Pancreas (tissue), 10 donors: ENCODE results near the gene TRIOBP. TPM values are rescaled to one million over a fixed set of nuclear protein-coding genes. Genes with fewer than 3 reads are reported as not detected.

Experiments used
- ATAC-seq, 4 donors: fragments of 200-7000 bp; cut with Tn5 transposase; one replicate each; pipeline versions ENCODE4 v1.8.0 to v1.9.1; 2020; ENCODE audit warnings: mild to moderate bottlenecking in 4 of 4, moderate library complexity in 4 of 4
- DNase-seq, 6 donors: peaks; one replicate each; pipeline ENCODE4 v3.0.0-alpha.2; 2020
- FAIRE-seq: peaks from 2 replicates; lab custom pipeline; 2012; peaks lifted over from hg19 to GRCh38; lab: Jason Lieb, UNC
- H3K27ac ChIP-seq, 4 donors: fragments of 200-600 bp; sonication (generic); 1 replicate in 3 of 4; 2 replicates in 1 of 4; pipeline versions ENCODE4 v1.5.0 to v1.8.0; 2020
- H3K27me3 ChIP-seq, 4 donors: fragments of 200-600 bp; one replicate each; pipeline ENCODE4 v1.8.0; 2021
- H3K36me3 ChIP-seq, 3 donors: fragments of 200-600 bp; sonication (generic) in 1 of 3; one replicate each; pipeline versions ENCODE4 v1.5.0 to v1.8.0; 2020 to 2021
- H3K4me1 ChIP-seq, 3 donors: fragments of 200-600 bp; one replicate each; pipeline ENCODE4 v1.8.0; 2021
- H3K4me3 ChIP-seq, 4 donors: fragments of 200-600 bp; sonication (generic) in 2 of 4; one replicate each; pipeline versions ENCODE4 v1.5.0 to v1.8.0; 2020 to 2021
- H3K9me3 ChIP-seq, 4 donors: fragments of 200-600 bp; one replicate each; pipeline ENCODE4 v1.8.0; 2021
- WGBS, 2 donors: extraction: QIAGEN DNeasy Blood & Tissue Kit; methylation state at CpG; one replicate each; pipeline ENCODE4 v1.1.7; 2013; 5-methylcytosine and 5-hydroxymethylcytosine counted together
- intact Hi-C, 3 donors: fragments of 100-400 bp; cut with DNase I; formaldehyde crosslinking; loops; one replicate each; pipeline versions ENCODE4 v1.11.1 to v1.14.2; 2022
- polyA plus RNA-seq, 2 donors: library from polyadenylated mRNA; stranded (reverse); fragments of 200-250 nt; gene quantifications; one replicate each; pipeline ENCODE4 v1.2.3, GENCODE V29; 2013
- total RNA-seq, 6 donors: library from RNA; stranded (reverse); fragmentation: NEBNext Ultra II Directional in 4 of 6; extraction: Animal tissue kit (Norgen Biotek cat#: 25700) in 4 of 6; gene quantifications; one replicate each; pipeline versions ENCODE4 v1.2.1 to v1.2.4, GENCODE V29; 2021 to 2023
- TF ChIP-seq, protein P1 (sequence below), 4 donors: fragments of 200-600 bp; sonication (generic) in 3 of 4; IDR thresholded peaks; one replicate each; pipeline versions ENCODE4 v1.5.0 to v1.8.0; 2021; ENCODE audit warnings: antibody characterized with exemption in 4 of 4
- donor health status: healthy with polysubstance abuse.
- donor health status: DM: no; HTN: no; CAD: no; lungs with moderate emphysema.
- donor health status: DM: no; HTN: no; CAD: no.
- donor health status: control.
- donor health status: control.
- donor health status: Bipolar disorder and iron deficiency.
- donor health status: DM: yes; HTN: yes; CAD: no.
- donor health status: DM: no; HTN: no; CAD: no.
- donor health status: DM: no; HTN: no; CAD: no.
- donor health status: DM: yes; HTN: yes; CAD: no.

TRIOBP gene
- total and polyA plus RNA-seq, 8 donors: 17.4 to 36.6 (median 24.1) TPM

DNA sequence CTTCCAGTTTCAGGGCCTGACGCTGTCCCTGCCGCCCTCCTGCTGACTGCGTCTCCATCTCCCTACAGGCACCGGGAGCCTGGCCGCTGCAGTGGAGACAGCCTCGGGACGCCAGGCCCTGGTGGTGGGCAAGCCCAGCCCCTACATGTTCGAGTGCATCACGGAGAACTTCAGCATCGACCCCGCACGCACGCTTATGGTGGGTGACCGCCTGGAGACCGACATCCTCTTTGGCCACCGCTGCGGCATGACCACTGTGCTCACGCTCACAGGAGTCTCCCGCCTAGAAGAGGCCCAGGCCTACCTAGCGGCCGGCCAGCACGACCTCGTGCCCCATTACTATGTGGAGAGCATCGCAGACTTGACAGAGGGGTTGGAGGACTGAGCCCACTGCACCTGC, 31.4 kb upstream of the TRIOBP start:
- no peaks in the 10 kb centered on the region for H3K9me3 ChIP-seq
- 93 to 94% methylated on average over 24 of the region's 24 CpGs for WGBS, 2 donors
- no peak overlapping the region for H3K4me3 ChIP-seq
- no peak overlapping the region for H3K27ac ChIP-seq
- peaks cover 0 to 3% (median 0%) of the 10 kb centered on the region in 3 donors for H3K36me3 ChIP-seq
- intact Hi-C loops: no loop called here
- FAIRE-seq: no peak
- TF ChIP-seq, protein P1, sequence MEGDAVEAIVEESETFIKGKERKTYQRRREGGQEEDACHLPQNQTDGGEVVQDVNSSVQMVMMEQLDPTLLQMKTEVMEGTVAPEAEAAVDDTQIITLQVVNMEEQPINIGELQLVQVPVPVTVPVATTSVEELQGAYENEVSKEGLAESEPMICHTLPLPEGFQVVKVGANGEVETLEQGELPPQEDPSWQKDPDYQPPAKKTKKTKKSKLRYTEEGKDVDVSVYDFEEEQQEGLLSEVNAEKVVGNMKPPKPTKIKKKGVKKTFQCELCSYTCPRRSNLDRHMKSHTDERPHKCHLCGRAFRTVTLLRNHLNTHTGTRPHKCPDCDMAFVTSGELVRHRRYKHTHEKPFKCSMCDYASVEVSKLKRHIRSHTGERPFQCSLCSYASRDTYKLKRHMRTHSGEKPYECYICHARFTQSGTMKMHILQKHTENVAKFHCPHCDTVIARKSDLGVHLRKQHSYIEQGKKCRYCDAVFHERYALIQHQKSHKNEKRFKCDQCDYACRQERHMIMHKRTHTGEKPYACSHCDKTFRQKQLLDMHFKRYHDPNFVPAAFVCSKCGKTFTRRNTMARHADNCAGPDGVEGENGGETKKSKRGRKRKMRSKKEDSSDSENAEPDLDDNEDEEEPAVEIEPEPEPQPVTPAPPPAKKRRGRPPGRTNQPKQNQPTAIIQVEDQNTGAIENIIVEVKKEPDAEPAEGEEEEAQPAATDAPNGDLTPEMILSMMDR (IDR thresholded peaks at IDR 0.05): no peak
- no peaks in the 10 kb centered on the region for H3K27me3 ChIP-seq
- H3K4me1 ChIP-seq: peaks cover 0 to 3% (median 0%) of the 10 kb centered on the region in 3 donors
- peak in 1 of 6 donors; percentile 27 for DNase-seq
- no peak for ATAC-seq

GRCh38 chr22:37669586-37669985, 27.3 kb upstream of the TRIOBP start:
- Histone ChIP-seq H3K27ac (no peak overlapping the region), H3K4me1 (peaks cover 0 to 4% (median 3%) of the 10 kb centered on the region in 3 donors), H3K27me3 (no peaks in the 10 kb centered on the region), H3K4me3 (no peak overlapping the region), H3K9me3 (no peaks in the 10 kb centered on the region), H3K36me3 (peaks cover 0 to 3% (median 0%) of the 10 kb centered on the region in 3 donors)
- DNase-seq: no peak
- WGBS, 2 donors: 64 to 82% methylated on average over 6 of the region's 6 CpGs
- intact Hi-C loops: no loop called here
- no peak for ATAC-seq
- TF ChIP-seq, protein P1 (IDR thresholded peaks at IDR 0.05): no peak
- no peak for FAIRE-seq

DNA sequence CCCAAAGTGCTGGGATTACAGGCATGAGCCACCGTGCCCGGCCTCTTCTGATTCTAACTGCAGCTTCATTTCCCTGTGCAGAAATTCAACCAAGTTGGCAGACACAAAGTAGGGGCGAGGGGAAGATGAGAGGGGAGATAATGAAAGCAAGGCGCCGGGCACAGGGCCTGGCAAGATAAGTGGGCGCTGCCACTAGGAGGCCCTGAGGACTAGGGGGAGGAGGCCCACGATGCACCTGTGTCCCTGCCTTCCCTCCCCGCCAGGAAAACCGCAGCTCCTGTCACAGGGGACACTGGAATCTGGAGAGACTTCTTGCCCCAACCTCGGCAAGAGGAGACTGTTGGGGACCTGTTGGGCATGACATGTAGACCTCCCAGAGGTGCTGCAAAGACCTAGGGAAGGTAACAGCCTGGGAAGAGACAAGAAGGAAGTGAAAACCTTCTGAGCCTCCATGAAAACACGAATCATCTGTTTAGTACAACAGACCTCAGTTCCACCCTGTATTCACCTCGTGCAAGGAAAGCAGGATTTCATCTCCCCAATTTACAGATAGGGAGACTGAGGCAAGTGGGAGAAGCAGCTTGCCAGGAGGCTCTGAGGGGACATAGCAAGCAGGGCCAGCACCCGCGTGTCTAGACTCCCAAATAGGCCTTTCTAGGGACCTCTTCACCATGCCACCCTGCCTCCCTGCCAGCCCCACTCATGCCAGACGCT, 24.5 kb upstream of the TRIOBP start:
- DNase-seq (no peak), FAIRE-seq (no peak), ATAC-seq (no peak)
- TF ChIP-seq, protein P1 (IDR thresholded peaks at IDR 0.05): no peak
- intact Hi-C loops: no loop called here
- no peaks in the 10 kb centered on the region for H3K9me3 ChIP-seq
- peaks cover 0 to 22% (median 14%) of the 10 kb centered on the region in 3 donors for H3K4me1 ChIP-seq
- H3K4me3 ChIP-seq: no peak overlapping the region
- whole genome bisulfite sequencing, 2 donors: 60 to 61% methylated on average over 15 of the region's 15 CpGs
- no peaks in the 10 kb centered on the region for H3K36me3 ChIP-seq
- H3K27me3 ChIP-seq: no peaks in the 10 kb centered on the region
- no peak overlapping the region for H3K27ac ChIP-seq

GRCh38 chr22:37672920-37673455, 23.9 kb upstream of the TRIOBP start:
- no peaks in the 10 kb centered on the region for H3K9me3 ChIP-seq
- DNase-seq (no peak), ATAC-seq (no peak), FAIRE-seq (no peak)
- H3K27me3 ChIP-seq: no peaks in the 10 kb centered on the region
- peaks cover 0 to 28% (median 14%) of the 10 kb centered on the region in 3 donors for H3K4me1 ChIP-seq
- H3K27ac ChIP-seq: no peak overlapping the region
- H3K36me3 ChIP-seq: no peaks in the 10 kb centered on the region
- intact Hi-C loops: no loop called here
- WGBS, 2 donors: 77 to 84% methylated on average over 11 of the region's 11 CpGs
- TF ChIP-seq, protein P1 (IDR thresholded peaks at IDR 0.05): no peak
- no peak overlapping the region for H3K4me3 ChIP-seq

DNA sequence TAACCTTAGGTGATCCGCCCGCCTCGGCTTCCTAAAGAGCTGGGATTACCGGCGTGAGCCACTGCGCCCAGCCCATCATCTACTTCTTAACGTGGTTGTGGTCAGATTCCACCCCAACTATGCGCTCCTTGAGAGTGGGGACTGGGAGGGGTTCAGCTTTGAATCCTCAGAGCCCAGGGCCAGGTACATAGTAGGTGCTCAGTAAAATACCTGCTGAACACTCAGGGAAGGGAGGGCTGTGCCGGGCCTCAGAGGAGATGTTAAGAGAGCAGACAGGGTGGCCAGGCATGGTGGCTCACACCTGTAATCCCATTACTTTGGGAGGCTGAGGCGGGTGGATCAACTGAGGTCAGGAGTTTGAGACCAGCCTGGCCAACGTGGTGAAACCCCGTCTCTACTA, 22.6 kb upstream of the TRIOBP start:
- ATAC-seq (no peak), FAIRE-seq (no peak), DNase-seq (no peak)
- Histone ChIP-seq H3K9me3 (no peaks in the 10 kb centered on the region), H3K27ac (peak overlapping the region in 2 of 4 donors; percentile 80 to 87), H3K4me3 (no peak overlapping the region), H3K4me1 (peaks cover 0 to 29% (median 14%) of the 10 kb centered on the region in 3 donors), H3K27me3 (no peaks in the 10 kb centered on the region), H3K36me3 (no peaks in the 10 kb centered on the region)
- WGBS, 2 donors: 88 to 89% methylated on average over 12 of the region's 12 CpGs
- intact Hi-C loops: no loop called here
- TF ChIP-seq, protein P1 (IDR thresholded peaks at IDR 0.05): no peak
